GM12878 (cell line): ENCODE results near the gene SERPINE1. TPM values are rescaled to one million over a fixed set of nuclear protein-coding genes. Genes with fewer than 3 reads are reported as not detected.

Experiments
- ATAC-seq: fragments of 200-7000 bp; cut with Tn5 transposase; 3 replicates; pipeline ENCODE4 v1.9.1; 2020; ENCODE audit warnings: mild to moderate bottlenecking, moderate library complexity
- BruUV-seq: library from RNA; stranded (reverse); fragments of 400-500 nt; replicated peaks from 2 replicates; lab custom pipeline; 2021; lab: Mats Ljungman, UMichigan
- CTCF ChIA-PET: fragments of 300-600 bp; sonication (Branson Sonifier 250); formaldehyde crosslinking; extraction: SDS; loops from one replicate; lab custom pipeline; 2021; ENCODE audit warnings: inconsistent platforms; lab: Yijun Ruan, JAX
- POLR2A ChIA-PET: fragments of 350-600 bp; formaldehyde crosslinking; extraction: SDS; loops from one replicate; lab custom pipeline; 2021; ENCODE audit warnings: inconsistent platforms; lab: Charles Lee
- RAD21 ChIA-PET: fragments of 300-600 bp; sonication (Branson Sonifier 250); formaldehyde crosslinking; loops from one replicate; lab custom pipeline; 2023; ENCODE audit warnings: antibody characterized with exemption; ENCODE audit not compliant: unreplicated experiment; lab: Charles Lee
- SMC1A ChIA-PET: fragments of 300-600 bp; sonication (Branson Sonifier 250); formaldehyde crosslinking; loops from one replicate; lab custom pipeline; 2023; ENCODE audit not compliant: unreplicated experiment, uncharacterized antibody; lab: Charles Lee
- DNase-seq: peaks from one replicate; pipeline ENCODE4 v3.0.0-alpha.2; 2011; ENCODE audit warnings: low read depth, low spot score
- FAIRE-seq: peaks from 3 replicates; lab custom pipeline; 2011; peaks lifted over from hg19 to GRCh38; lab: Jason Lieb, UNC
- H2AFZ ChIP-seq: 2 replicates; pipeline ENCODE4 v1.6.0; 2011; ENCODE audit warnings: low read depth, low read length, control low read depth; ENCODE audit not compliant: control insufficient read depth
- H3K27ac ChIP-seq: 2 replicates; pipeline ENCODE4 v1.5.1; 2011; ENCODE audit warnings: control low read depth; ENCODE audit not compliant: control insufficient read depth, insufficient read depth
- H3K27me3 ChIP-seq, 2 experiments: replicated peaks in 1 of 2; 2 replicates each; pipeline versions ENCODE4 v1.6.0 to v1.6.1; 2011; ENCODE audit warnings: low read length in 1 of 2; ENCODE audit not compliant: control insufficient read depth in 2 of 2, insufficient read depth in 2 of 2
- H3K36me3 ChIP-seq, 2 experiments: 2 replicates each; pipeline ENCODE4 v1.5.1; 2011; ENCODE audit warnings: low read length in 1 of 2; ENCODE audit not compliant: control insufficient read depth in 2 of 2, insufficient read depth in 2 of 2
- H3K4me1 ChIP-seq: 2 replicates; pipeline ENCODE4 v1.6.1; 2011; ENCODE audit warnings: mild to moderate bottlenecking, low read length, moderate library complexity, mixed read lengths; ENCODE audit not compliant: control insufficient read depth, insufficient read depth
- H3K4me2 ChIP-seq: 2 replicates; pipeline ENCODE4 v1.6.0; 2011; ENCODE audit warnings: control low read depth; ENCODE audit not compliant: control insufficient read depth, insufficient read depth
- H3K4me3 ChIP-seq: fragments of 200-600 bp; sonication (generic); 2 replicates; pipeline ENCODE4 v1.5.1; 2016
- H3K79me2 ChIP-seq: 2 replicates; pipeline ENCODE4 v1.6.0; 2011; ENCODE audit warnings: low read length; ENCODE audit not compliant: control insufficient read depth, insufficient read depth
- H3K9ac ChIP-seq: 2 replicates; pipeline ENCODE4 v1.8.0; 2011; ENCODE audit warnings: low read length, control low read depth, mixed read lengths; ENCODE audit not compliant: control insufficient read depth, insufficient read depth
- H3K9me3 ChIP-seq: replicated peaks from 3 replicates; pipeline ENCODE4 v1.5.1; 2011; ENCODE audit warnings: mild to moderate bottlenecking, low read length; ENCODE audit not compliant: control insufficient read depth, insufficient read depth
- H4K20me1 ChIP-seq: 2 replicates; pipeline ENCODE4 v1.6.0; 2011; ENCODE audit not compliant: control insufficient read depth, insufficient read depth
- BCLAF1 ChIP-seq: fragments of 450-650 bp; IDR thresholded peaks from 2 replicates; pipeline ENCODE4 v1.6.1; 2017; ENCODE audit warnings: antibody characterized with exemption, mild to moderate bottlenecking, moderate library complexity
- BHLHE40 ChIP-seq, 2 experiments: fragments of 450-650 bp in 1 of 2; IDR thresholded peaks; 2 replicates each; pipeline ENCODE4 v1.6.1; 2011 to 2017; ENCODE audit warnings: low read depth in 2 of 2, borderline replicate concordance in 1 of 2, improper control_type of control experiment in 1 of 2, low read length in 1 of 2, mild to moderate bottlenecking in 1 of 2
- CREB1 ChIP-seq: IDR thresholded peaks from 2 replicates; pipeline ENCODE4 v1.6.1; 2012; ENCODE audit warnings: low read depth, mild to moderate bottlenecking, inconsistent platforms
- E2F4 ChIP-seq: IDR thresholded peaks from 2 replicates; pipeline ENCODE4 v1.6.1; 2012; ENCODE audit warnings: low read depth, low read length, improper control_type of control experiment
- MLLT1 ChIP-seq: fragments of 450-650 bp; IDR thresholded peaks from 2 replicates; pipeline ENCODE4 v1.6.1; 2016; ENCODE audit warnings: mild to moderate bottlenecking
- MXI1 ChIP-seq: fragments of 150-350 bp; IDR thresholded peaks from 2 replicates; pipeline ENCODE4 v1.6.1; 2011; ENCODE audit warnings: low read depth, mild to moderate bottlenecking, inconsistent platforms, low read length, improper control_type of control experiment
- NKRF ChIP-seq: fragments of 450-650 bp; conservative IDR thresholded peaks from 2 replicates; pipeline ENCODE4 v1.6.1; 2017; ENCODE audit warnings: mild to moderate bottlenecking, moderate library complexity
- NRF1 ChIP-seq: conservative IDR thresholded peaks from 2 replicates; pipeline ENCODE4 v1.6.1; 2011; ENCODE audit warnings: mild to moderate bottlenecking, low read depth, low read length, improper control_type of control experiment
- PAX8 ChIP-seq: fragments of 450-650 bp; IDR thresholded peaks from 2 replicates; pipeline ENCODE4 v1.6.1; 2017; ENCODE audit warnings: mild to moderate bottlenecking, moderate library complexity
- POU2F2 ChIP-seq: IDR thresholded peaks from 3 replicates; pipeline ENCODE4 v1.6.1; 2011; ENCODE audit warnings: low read depth, mild to moderate bottlenecking, low read length, borderline replicate concordance
- RELA ChIP-seq: fragments of 450-650 bp; IDR thresholded peaks from 2 replicates; pipeline ENCODE4 v1.8.0; 2014; ENCODE audit warnings: borderline replicate concordance; ENCODE audit not compliant: partially characterized antibody
- SREBF1 ChIP-seq: IDR thresholded peaks from 2 replicates; pipeline ENCODE4 v1.6.1; 2012; ENCODE audit warnings: mild to moderate bottlenecking, low read length
- ZNF24 ChIP-seq: fragments of 450-650 bp; IDR thresholded peaks from 2 replicates; pipeline ENCODE4 v1.6.1; 2017; ENCODE audit warnings: antibody characterized with exemption, mild to moderate bottlenecking
- ZNF274 ChIP-seq: IDR thresholded peaks from one replicate; pipeline ENCODE4 v1.8.0; 2011; ENCODE audit not compliant: insufficient read length, insufficient read depth
- WGBS: methylation state at CpG from one replicate; pipeline ENCODE4 v1.1.6; 2016; ENCODE audit warnings: low lambda C conversion rate; ENCODE audit not compliant: insufficient replicate concordance, insufficient coverage; ENCODE audit errors: missing lambda C conversion rate; 5-methylcytosine and 5-hydroxymethylcytosine counted together
- in situ Hi-C: fragments of 300-500 bp; cut with MboI; formaldehyde crosslinking; loops from 9 replicates; pipeline ENCODE4 v1.14.3; 2018; ENCODE audit warnings: mixed read lengths
- intact Hi-C: fragments of 100-400 bp; cut with micrococcal nuclease; formaldehyde crosslinking; loops from one replicate; pipeline ENCODE4 v1.14.2; 2022; ENCODE audit not compliant: unreplicated experiment
- polyA plus RNA-seq, 11 experiments: library from polyadenylated mRNA; depleted of rRNA in 4 of 11; unstranded in 6 of 11; stranded (reverse) in 5 of 11; fragments of >200 nt; fragmentation: Nextera tagmentation in 4 of 11; fragmentation: Illumina TruSeq in 1 of 11; extraction: Ambion mirVana in 4 of 11; extraction: Trizol in 1 of 11; gene quantifications; 1 replicate in 1 of 11; 2 replicates in 10 of 11; pipeline versions ENCODE4 v1.2.1 to v1.2.3, GENCODE V29; 2011 to 2016; ENCODE audit warnings: inconsistent platforms in 2 of 11, missing spikeins in 2 of 11, low read depth in 1 of 11
- total RNA-seq, 4 experiments: library from RNA; depleted of rRNA in 3 of 4; stranded (reverse); fragments of >200 nt in 3 of 4; fragmentation: Illumina TruSeq in 1 of 4; extraction: Trizol in 1 of 4; gene quantifications; 2 replicates each; pipeline versions ENCODE4 v1.2.1 to v1.2.3, GENCODE V29; 2013 to 2021

SERPINE1 gene
- total and polyA plus RNA-seq, 10 of the 15 experiments (the other 5 are each of a cell fraction or from before 2014, with no cell fraction given) = 0.20 to 2.4 (median 0.44) TPM

GRCh38 chr7:101165075-101165957, 38.4 kb downstream of the SERPINE1 start, which contains the start of gene VGF:
Gene VGF, minus strand, starts transcription at chr7:101165569. Its CDS starts 726 bp downstream, at chr7:101164843.
- ATAC-seq (peak; percentile 82), FAIRE-seq (peak; percentile 94), DNase-seq (no peak)
- H3K4me1 ChIP-seq = peaks cover 11% of the 10 kb centered on the region
- ChIA-PET RAD21 (interaction anchor here (0.5 to 2.5 kb wide), 6 partner anchors 8 to 28 kb away, joined by 3 to 32 read pairs (median 3); no protein-coding TSS in a partner anchor), CTCF (interaction anchor here (0.9 to 2.4 kb wide), 7 partner anchors 9 to 125 kb away, joined by 3 to 17 read pairs (median 5); no protein-coding TSS in a partner anchor), POLR2A (interaction anchor here (0.5 to 1.0 kb wide), 6 partner anchors 8 to 168 kb away, joined by 3 to 5 read pairs (median 4); partner anchors contain the start of genes PLOD3 and ZNHIT1), SMC1A (interaction anchor here (0.7 to 1.9 kb wide), 5 partner anchors 21 to 71 kb away, joined by 3 to 8 read pairs (median 3); no protein-coding TSS in a partner anchor)
- H4K20me1 ChIP-seq = no peaks in the 10 kb centered on the region
- H3K4me3 ChIP-seq = peak within 1 kb of the TSS; percentile 44; the same call in 1 of the 2 replicates
- in situ Hi-C loops = no loop called here
- H3K27ac ChIP-seq = no peak within 1 kb of the TSS
- intact Hi-C loops = no loop called here
- H2AFZ ChIP-seq = 0 out of 2 replicates have a peak within 1 kb of the TSS, but pooled peaks have one; percentile 10
- no peaks in the 10 kb centered on the region; the same call in 2 of the 3 replicates for H3K9me3 ChIP-seq
- peaks cover 0 to 2% of the 10 kb centered on the region in 2 experiments; a peak in 3 of 4 replicates for H3K36me3 ChIP-seq
- 3% methylated on average over 60 of the region's 74 CpGs for WGBS
- no TSS peak for BruUV-seq
- H3K4me2 ChIP-seq = peak within 1 kb of the TSS; percentile 84
- peaks cover 17 to 27% of the 10 kb centered on the region in 2 experiments; a peak in 3 of 4 replicates for H3K27me3 ChIP-seq
- H3K79me2 ChIP-seq = no peaks in the 10 kb centered on the region
- H3K9ac ChIP-seq = no peak within 1 kb of the TSS
- TF ChIP-seq ZNF274 (no peak), E2F4 (no peak), BHLHE40 (IDR thresholded peaks at IDR 0.05; ENCODE audit: borderline replicate concordance in 1 of 2, low read depth in 2 of 2, low read length in 1 of 2) (peak; percentile 77 to 93), NRF1 (peak; percentile 74), PAX8 (no peak), ZNF24 (peak; percentile 99), SREBF1 (no peak), POU2F2 (peak; percentile 25; the same call in 1 of the 3 replicates), MXI1 (peak; percentile 88), RELA (peak; percentile 77), CREB1 (peak; percentile 86), NKRF (peak; percentile 45), BCLAF1 (no peak), MLLT1 (no peak)
